SU-DHL-6 (cell line): ENCODE measurements around the gene SORCS2.

Source experiments
- EZH2phosphoT487 ChIP-seq: fragments of 200-600 bp; sonication (generic), shearing (Covaris generic); conservative IDR thresholded peaks from 2 replicates; pipeline ENCODE4 v1.6.1; 2018; ENCODE audit warnings: mild to moderate bottlenecking, antibody characterized with exemption, low read length, moderate library complexity, mixed read lengths
- TF ChIP-seq, protein P1 (sequence below): fragments of 200-600 bp; sonication (generic); IDR thresholded peaks from one replicate; pipeline ENCODE4 v1.5.1; 2017; ENCODE audit warnings: antibody characterized with exemption, mild to moderate bottlenecking, low read length, moderate library complexity; ENCODE audit not compliant: insufficient read depth, poor library complexity, severe bottlenecking

DNA sequence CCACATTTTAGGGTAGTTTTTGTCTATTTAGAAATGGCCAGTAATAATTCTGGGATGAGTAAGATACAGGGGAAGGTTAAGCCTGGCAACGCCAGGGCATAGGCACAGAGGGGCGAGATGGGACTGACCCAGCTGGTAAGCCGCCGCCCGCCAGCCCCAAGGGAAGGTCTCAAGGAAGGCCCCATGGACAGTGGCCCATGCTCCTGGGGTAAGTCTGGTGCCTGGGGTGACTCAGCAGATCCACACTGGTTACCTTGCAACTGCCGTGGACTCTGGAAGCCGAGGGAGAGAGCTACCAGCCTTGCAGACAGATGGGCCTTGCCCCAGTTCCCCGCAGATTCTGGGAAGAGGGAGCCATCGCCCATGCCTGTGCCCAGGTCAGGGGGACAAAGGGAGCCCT, 567.9 kb downstream of the SORCS2 start:
- TF ChIP-seq, protein P1, sequence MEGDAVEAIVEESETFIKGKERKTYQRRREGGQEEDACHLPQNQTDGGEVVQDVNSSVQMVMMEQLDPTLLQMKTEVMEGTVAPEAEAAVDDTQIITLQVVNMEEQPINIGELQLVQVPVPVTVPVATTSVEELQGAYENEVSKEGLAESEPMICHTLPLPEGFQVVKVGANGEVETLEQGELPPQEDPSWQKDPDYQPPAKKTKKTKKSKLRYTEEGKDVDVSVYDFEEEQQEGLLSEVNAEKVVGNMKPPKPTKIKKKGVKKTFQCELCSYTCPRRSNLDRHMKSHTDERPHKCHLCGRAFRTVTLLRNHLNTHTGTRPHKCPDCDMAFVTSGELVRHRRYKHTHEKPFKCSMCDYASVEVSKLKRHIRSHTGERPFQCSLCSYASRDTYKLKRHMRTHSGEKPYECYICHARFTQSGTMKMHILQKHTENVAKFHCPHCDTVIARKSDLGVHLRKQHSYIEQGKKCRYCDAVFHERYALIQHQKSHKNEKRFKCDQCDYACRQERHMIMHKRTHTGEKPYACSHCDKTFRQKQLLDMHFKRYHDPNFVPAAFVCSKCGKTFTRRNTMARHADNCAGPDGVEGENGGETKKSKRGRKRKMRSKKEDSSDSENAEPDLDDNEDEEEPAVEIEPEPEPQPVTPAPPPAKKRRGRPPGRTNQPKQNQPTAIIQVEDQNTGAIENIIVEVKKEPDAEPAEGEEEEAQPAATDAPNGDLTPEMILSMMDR, result no peak
- TF ChIP-seq EZH2phosphoT487, result no peak
